Endothelial cell (in vitro differentiated cells): ENCODE data around the gene ITGB7. TPM values are rescaled to one million over a fixed set of nuclear protein-coding genes. Genes with fewer than 3 reads are reported as not detected.
"Not testable (repeated sequence)": the region's sequence is repeated elsewhere in the genome, so short reads cannot be mapped to it uniquely, and the experiment has no call there.

Experiments
- DNase-seq: peaks from one replicate; pipeline ENCODE4 v3.0.0; 2021; ENCODE audit warnings: low spot score
- H3K27ac Mint-ChIP-seq: one replicate; pipeline ENCODE4 v1.8.0; 2021; ENCODE audit warnings: mixed read lengths, inconsistent platforms; ENCODE audit not compliant: unreplicated experiment
- H3K27me3 Mint-ChIP-seq: one replicate; pipeline ENCODE4 v1.8.0; 2021; ENCODE audit warnings: mild to moderate bottlenecking, moderate library complexity, mixed read lengths, inconsistent platforms; ENCODE audit not compliant: unreplicated experiment
- H3K36me3 Mint-ChIP-seq: one replicate; pipeline ENCODE4 v1.8.0; 2021; ENCODE audit warnings: mild to moderate bottlenecking, low read depth, mixed read lengths, inconsistent platforms; ENCODE audit not compliant: unreplicated experiment
- H3K4me1 Mint-ChIP-seq: one replicate; pipeline ENCODE4 v1.8.0; 2021; ENCODE audit warnings: mild to moderate bottlenecking, mixed read lengths, inconsistent platforms; ENCODE audit not compliant: unreplicated experiment
- H3K4me3 Mint-ChIP-seq: one replicate; pipeline ENCODE4 v1.8.0; 2021; ENCODE audit warnings: mild to moderate bottlenecking, mixed read lengths, inconsistent platforms; ENCODE audit not compliant: unreplicated experiment
- H3K9me3 Mint-ChIP-seq: one replicate; pipeline ENCODE4 v1.8.0; 2021; ENCODE audit warnings: mixed read lengths, inconsistent platforms; ENCODE audit not compliant: unreplicated experiment
- CTCF ChIP-seq: fragments of 200-600 bp; sonication (generic); IDR thresholded peaks from one replicate; pipeline ENCODE4 v1.5.0; 2021; ENCODE audit warnings: antibody characterized with exemption; ENCODE audit not compliant: unreplicated experiment
- total RNA-seq: library from RNA; stranded (reverse); fragmentation: NEBNext Ultra II Directional; extraction: Animal tissue kit (Norgen Biotek cat#: 25700); gene quantifications from one replicate; pipeline ENCODE4 v1.2.1, GENCODE V29; 2021; ENCODE audit not compliant: unreplicated experiment

ITGB7 gene
- total RNA-seq, 1 donor from 2014 or later, result 0.56 TPM

GRCh38 chr12:53181935-53182334 lies 25.1 kb downstream of the ITGB7 start:
- DNase-seq, result no peak
- TF ChIP-seq CTCF, result no peak
- H3K4me3 Mint-ChIP-seq, result peak overlapping the region; percentile 95
- peaks cover 40% of the 10 kb centered on the region for H3K4me1 Mint-ChIP-seq
- peaks cover 49% of the 10 kb centered on the region for H3K36me3 Mint-ChIP-seq
- no peaks in the 10 kb centered on the region for H3K9me3 Mint-ChIP-seq
- H3K27ac Mint-ChIP-seq, result no peak overlapping the region
- H3K27me3 Mint-ChIP-seq, result peaks cover 15% of the 10 kb centered on the region

- Mint-ChIP-seq H3K27me3 (peaks cover 13% of the 10 kb centered on the region), H3K36me3 (peaks cover 41% of the 10 kb centered on the region), H3K4me3 (peak overlapping the region; percentile 95), H3K4me1 (peaks cover 40% of the 10 kb centered on the region), H3K9me3 (no peaks in the 10 kb centered on the region), H3K27ac (peak overlapping the region; percentile 80)
- peak; percentile 86 for DNase-seq
- TF ChIP-seq CTCF, result no peak
These were observed 26.0 kb downstream of the ITGB7 start for GRCh38 chr12:53180931-53181645.

- H3K36me3 Mint-ChIP-seq, result peaks cover 35% of the 10 kb centered on the region
- no peaks in the 10 kb centered on the region for H3K9me3 Mint-ChIP-seq
- peak within 1 kb of the TSS; percentile 97 for H3K4me3 Mint-ChIP-seq
- TF ChIP-seq CTCF, result no peak
- peak; percentile 90 for DNase-seq
- H3K27ac Mint-ChIP-seq, result peak within 1 kb of the TSS; percentile 93
- H3K27me3 Mint-ChIP-seq, result peaks cover 13% of the 10 kb centered on the region
- peaks cover 41% of the 10 kb centered on the region for H3K4me1 Mint-ChIP-seq
These were observed 26.7 kb downstream of the ITGB7 start, which contains the start of the genes CSAD and ZNF740 for GRCh38 chr12:53180220-53180930. CSAD (minus strand) TSS chr12:53180925; CDS start chr12:53173470, 7,455 bp downstream. ZNF740 (plus strand) TSS chr12:53180722; CDS start chr12:53181984, 1,262 bp downstream.

GRCh38 chr12:53179687-53180219 lies 27.3 kb downstream of the ITGB7 start:
- DNase-seq, result peak; percentile 26
- Mint-ChIP-seq H3K9me3 (no peaks in the 10 kb centered on the region), H3K4me1 (peaks cover 45% of the 10 kb centered on the region), H3K36me3 (peaks cover 28% of the 10 kb centered on the region), H3K27ac (peak overlapping the region; percentile 93), H3K27me3 (peaks cover 11% of the 10 kb centered on the region), H3K4me3 (peak overlapping the region; percentile 97)
- TF ChIP-seq CTCF, result no peak

GRCh38 chr12:53178803-53179202 lies 28.2 kb downstream of the ITGB7 start:
- DNase-seq, H3K9me3 Mint-ChIP-seq, H3K27ac Mint-ChIP-seq: not testable (repeated sequence)
- Mint-ChIP-seq H3K36me3 (peaks cover 21% of the 10 kb centered on the region), H3K4me1 (peaks cover 42% of the 10 kb centered on the region), H3K4me3 (peak overlapping the region; percentile 97), H3K27me3 (peaks cover 13% of the 10 kb centered on the region)

GRCh38 chr12:53177447-53177846 lies 29.6 kb downstream of the ITGB7 start:
- not testable (repeated sequence) for H3K9me3 Mint-ChIP-seq, H3K4me3 Mint-ChIP-seq, H3K27ac Mint-ChIP-seq, DNase-seq
- Mint-ChIP-seq H3K4me1 (peaks cover 32% of the 10 kb centered on the region), H3K36me3 (peaks cover 13% of the 10 kb centered on the region), H3K27me3 (peaks cover 14% of the 10 kb centered on the region)
